ENCODE data around the gene IRS1. TPM values are rescaled to one million over a fixed set of nuclear protein-coding genes. Genes with fewer than 3 reads are reported as not detected.

The IRS1 gene
- total RNA-seq, 1 experiment from 2014 or later = 15.0 TPM

DNA sequence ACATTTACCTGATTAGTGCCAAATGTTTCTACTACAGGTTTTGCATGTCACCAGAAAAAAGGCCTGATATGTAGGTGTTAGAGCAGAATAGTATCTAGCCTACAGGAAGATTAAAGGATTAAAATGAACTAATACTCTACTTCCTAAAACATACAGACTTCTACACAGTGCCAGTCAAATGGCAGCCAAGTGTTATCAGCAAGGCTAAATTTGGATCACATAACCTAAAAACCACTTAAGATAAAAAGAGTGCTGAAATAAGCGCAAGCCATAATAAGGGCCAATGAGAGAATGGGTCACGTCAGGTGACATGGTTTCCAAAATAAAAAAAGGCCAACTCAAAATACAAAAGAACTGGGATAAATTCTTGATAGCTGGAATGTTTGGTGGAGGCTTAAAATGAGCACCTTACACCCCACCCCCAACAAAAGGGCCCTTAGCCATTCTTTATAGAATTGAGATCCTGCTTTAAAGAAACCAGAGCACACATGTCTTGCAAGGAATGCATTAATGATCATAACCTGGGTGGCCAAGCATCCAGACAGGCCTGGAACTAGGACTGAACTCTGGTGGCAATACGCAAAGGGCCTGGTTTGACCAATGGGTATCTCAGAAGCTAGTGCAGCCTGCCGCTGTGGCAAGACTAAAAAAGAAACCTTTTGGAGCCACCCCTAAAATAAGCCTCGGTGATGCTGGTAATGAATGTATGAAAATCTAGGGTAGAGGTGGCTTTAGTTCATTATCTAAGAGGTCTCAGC, 32.4 kb downstream of the IRS1 start:
- no peak overlapping the region for H3K56ac ChIP-seq (ENCODE audit: insufficient read length, low read depth, low read length)
- no peaks in the 10 kb centered on the region for H3K9me3 ChIP-seq (ENCODE audit: control insufficient read depth, low read depth, low read length)
- H4K8ac ChIP-seq (replicated peaks; ENCODE audit: insufficient read length, low read depth, low read length) = no peak overlapping the region
- WGBS (ENCODE audit: extremely low coverage, insufficient read length, low lambda C conversion rate) = no CpG with 5 or more reads among the region's 5 CpGs
- no peaks in the 10 kb centered on the region for H4K20me1 ChIP-seq (ENCODE audit: control insufficient read depth, insufficient read depth, insufficient read length)
- H3K18ac ChIP-seq (ENCODE audit: insufficient read length, low read depth, low read length) = no peak overlapping the region
- H2BK20ac ChIP-seq (ENCODE audit: low read depth, low read length, poor library complexity, severe bottlenecking) = no peak overlapping the region
- no peak overlapping the region for H2AFZ ChIP-seq (ENCODE audit: low read length)
- Mint-ChIP-seq H3K27ac (no peak overlapping the region; a peak in 1 of 7 replicates), H3K4me1 (no peaks in the 10 kb centered on the region), H3K27me3 (ENCODE audit: low read depth) (no peaks in the 10 kb centered on the region), H3K9me3 (no peaks in the 10 kb centered on the region), H3K36me3 (ENCODE audit: insufficient read depth in 1 of 3, low read depth in 3 of 3) (peaks cover 7 to 17% (median 10%) of the 10 kb centered on the region in 3 experiments; a peak in 6 of 7 replicates), H3K4me3 (no peak overlapping the region)
- H3K27ac ChIP-seq (ENCODE audit: insufficient read length, low read depth, low read length) = no peak overlapping the region
- no peak overlapping the region for H2BK120ac ChIP-seq (ENCODE audit: low read depth, low read length, poor library complexity, severe bottlenecking)
- peaks cover 5% of the 10 kb centered on the region for H3K79me1 ChIP-seq (ENCODE audit: insufficient read depth, low read depth, low read length, poor library complexity, severe bottlenecking)
- no peak overlapping the region for H3K4me2 ChIP-seq (ENCODE audit: insufficient read depth, insufficient read length, low read length)
- no peak overlapping the region for H3T11ph ChIP-seq (ENCODE audit: low read length)
- no peak overlapping the region for H3K4ac ChIP-seq (ENCODE audit: low read depth, low read length)
- no peak overlapping the region for H2BK15ac ChIP-seq (ENCODE audit: low read depth, low read length)
- no peaks in the 10 kb centered on the region; the same call in 1 of the 2 replicates for H3K79me2 ChIP-seq (ENCODE audit: insufficient read depth, low read length)
- H3K23ac ChIP-seq (ENCODE audit: insufficient read length, low read depth, low read length) = no peak overlapping the region
- no peak for DNase-seq
- H3K23me2 ChIP-seq (ENCODE audit: insufficient read length, low read depth, low read length, poor library complexity, severe bottlenecking) = no peaks in the 10 kb centered on the region
- H2AK5ac ChIP-seq (ENCODE audit: insufficient read length, low read length) = no peak overlapping the region
- H3K27me3 ChIP-seq (ENCODE audit: insufficient read depth, low read length) = no peaks in the 10 kb centered on the region
- no peak overlapping the region for H2BK12ac ChIP-seq (ENCODE audit: insufficient read length, low read depth, low read length)
- TF ChIP-seq, protein P1, sequence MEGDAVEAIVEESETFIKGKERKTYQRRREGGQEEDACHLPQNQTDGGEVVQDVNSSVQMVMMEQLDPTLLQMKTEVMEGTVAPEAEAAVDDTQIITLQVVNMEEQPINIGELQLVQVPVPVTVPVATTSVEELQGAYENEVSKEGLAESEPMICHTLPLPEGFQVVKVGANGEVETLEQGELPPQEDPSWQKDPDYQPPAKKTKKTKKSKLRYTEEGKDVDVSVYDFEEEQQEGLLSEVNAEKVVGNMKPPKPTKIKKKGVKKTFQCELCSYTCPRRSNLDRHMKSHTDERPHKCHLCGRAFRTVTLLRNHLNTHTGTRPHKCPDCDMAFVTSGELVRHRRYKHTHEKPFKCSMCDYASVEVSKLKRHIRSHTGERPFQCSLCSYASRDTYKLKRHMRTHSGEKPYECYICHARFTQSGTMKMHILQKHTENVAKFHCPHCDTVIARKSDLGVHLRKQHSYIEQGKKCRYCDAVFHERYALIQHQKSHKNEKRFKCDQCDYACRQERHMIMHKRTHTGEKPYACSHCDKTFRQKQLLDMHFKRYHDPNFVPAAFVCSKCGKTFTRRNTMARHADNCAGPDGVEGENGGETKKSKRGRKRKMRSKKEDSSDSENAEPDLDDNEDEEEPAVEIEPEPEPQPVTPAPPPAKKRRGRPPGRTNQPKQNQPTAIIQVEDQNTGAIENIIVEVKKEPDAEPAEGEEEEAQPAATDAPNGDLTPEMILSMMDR (conservative IDR thresholded peaks at IDR 0.05) = no peak
- no peak overlapping the region for H4K5ac ChIP-seq (ENCODE audit: insufficient read length, low read depth, low read length)
- no peak overlapping the region for H3K9ac ChIP-seq (ENCODE audit: extremely low read depth, insufficient read length, low read length)
- H2BK5ac ChIP-seq (ENCODE audit: insufficient read length, low read length) = no peak overlapping the region
- H3K4me1 ChIP-seq (ENCODE audit: insufficient read depth, low read length) = no peaks in the 10 kb centered on the region
- H3K14ac ChIP-seq (ENCODE audit: insufficient read depth, low read length) = no peak overlapping the region
- no peak overlapping the region for H4K91ac ChIP-seq (ENCODE audit: insufficient read length, low read depth, low read length)

All from H9 (cell line).